ENCODE measurements around the gene PIH1D1. TPM values are rescaled to one million over a fixed set of nuclear protein-coding genes. Genes with fewer than 3 reads are reported as not detected.

The PIH1D1 gene
- total and polyA plus RNA-seq, 2 of the 13 experiments (the other 11 are each of a cell fraction or from before 2014, with no cell fraction given): 110 to 137 TPM

DNA sequence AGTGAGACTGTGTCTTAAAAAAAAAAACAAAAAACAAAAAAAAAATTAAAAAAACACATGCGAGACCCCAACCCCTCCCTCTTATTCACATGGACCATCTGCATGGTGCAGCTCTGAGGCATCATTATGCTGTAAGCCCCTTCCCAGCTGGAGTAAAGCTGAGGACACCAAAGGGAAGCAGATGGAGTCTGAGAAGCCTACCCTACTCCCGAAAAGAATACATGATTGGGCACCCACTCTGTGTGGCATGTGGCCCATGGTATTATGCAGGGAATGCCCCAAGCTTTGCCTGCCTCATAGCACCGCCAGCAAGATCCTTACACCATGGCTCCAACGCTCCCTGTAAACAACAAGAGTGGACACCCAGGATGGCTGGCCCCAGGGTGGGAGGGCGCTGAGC lies 33.1 kb downstream of the PIH1D1 start:
- Histone ChIP-seq H3K79me2 (ENCODE audit: insufficient read depth, low read length) (no peaks in the 10 kb centered on the region), H3K4me1 (ENCODE audit: insufficient read depth, low read length) (no peaks in the 10 kb centered on the region), H4K20me1 (ENCODE audit: insufficient read depth, low read length) (no peaks in the 10 kb centered on the region), H3K36me3 (replicated peaks in 1 of 2; ENCODE audit: control insufficient read depth in 1 of 2, insufficient read depth in 2 of 2, low read length in 2 of 2) (no peaks in the 10 kb centered on the region), H2AFZ (ENCODE audit: low read length) (no peak overlapping the region), H3K4me3 (replicated peaks in 1 of 3; ENCODE audit: insufficient read depth in 1 of 3, low read depth in 2 of 3, low read length in 3 of 3) (no peak overlapping the region), H3K4me2 (ENCODE audit: low read depth, low read length) (no peak overlapping the region), H3K9ac (ENCODE audit: insufficient read depth, low read depth, low read length) (no peak overlapping the region), H3K9me3 (ENCODE audit: low read length) (no peaks in the 10 kb centered on the region), H3K27me3 (ENCODE audit: control insufficient read depth in 1 of 2, insufficient read depth in 2 of 2, low read length in 2 of 2) (peaks cover 14 to 87% of the 10 kb centered on the region in 2 experiments; a peak in 4 of 5 replicates), H3K27ac (ENCODE audit: extremely low read length, insufficient read depth, low read length) (no peak overlapping the region)
- CTCF ChIA-PET (ENCODE audit: low intra/inter-chr PET ratio, low total read pairs): no interaction called here
- in situ Hi-C loops (cut with HindIII; ENCODE audit: extremely low pct_ligation_motif_present, low pct_unique_long_range_greater_than_20kb): no loop called here
- BruUV-seq (replicated peaks): no TSS peak
- ATAC-seq: no peak
- POLR2A ChIA-PET: no interaction called here
- intact Hi-C loops (cut with micrococcal nuclease; ENCODE audit: unreplicated experiment): no loop called here
- TF ChIP-seq, protein P1, sequence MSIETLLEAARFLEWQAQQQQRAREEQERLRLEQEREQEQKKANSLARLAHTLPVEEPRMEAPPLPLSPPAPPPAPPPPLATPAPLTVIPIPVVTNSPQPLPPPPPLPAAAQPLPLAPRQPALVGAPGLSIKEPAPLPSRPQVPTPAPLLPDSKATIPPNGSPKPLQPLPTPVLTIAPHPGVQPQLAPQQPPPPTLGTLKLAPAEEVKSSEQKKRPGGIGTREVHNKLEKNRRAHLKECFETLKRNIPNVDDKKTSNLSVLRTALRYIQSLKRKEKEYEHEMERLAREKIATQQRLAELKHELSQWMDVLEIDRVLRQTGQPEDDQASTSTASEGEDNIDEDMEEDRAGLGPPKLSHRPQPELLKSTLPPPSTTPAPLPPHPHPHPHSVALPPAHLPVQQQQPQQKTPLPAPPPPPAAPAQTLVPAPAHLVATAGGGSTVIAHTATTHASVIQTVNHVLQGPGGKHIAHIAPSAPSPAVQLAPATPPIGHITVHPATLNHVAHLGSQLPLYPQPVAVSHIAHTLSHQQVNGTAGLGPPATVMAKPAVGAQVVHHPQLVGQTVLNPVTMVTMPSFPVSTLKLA (IDR thresholded peaks at IDR 0.05): peak; percentile 26; the same call in 1 of the 2 replicates
- no peak for TF ChIP-seq ZFYVE20 (CRISPR knock-in tag; IDR thresholded peaks at IDR 0.05; ENCODE audit: borderline replicate concordance, low read depth)
- 4% methylated on average over 4 of the region's 5 CpGs for WGBS (ENCODE audit: low lambda C conversion rate)
- DNase-seq (ENCODE audit: low spot score): no peak
- no peak for FAIRE-seq

DNA sequence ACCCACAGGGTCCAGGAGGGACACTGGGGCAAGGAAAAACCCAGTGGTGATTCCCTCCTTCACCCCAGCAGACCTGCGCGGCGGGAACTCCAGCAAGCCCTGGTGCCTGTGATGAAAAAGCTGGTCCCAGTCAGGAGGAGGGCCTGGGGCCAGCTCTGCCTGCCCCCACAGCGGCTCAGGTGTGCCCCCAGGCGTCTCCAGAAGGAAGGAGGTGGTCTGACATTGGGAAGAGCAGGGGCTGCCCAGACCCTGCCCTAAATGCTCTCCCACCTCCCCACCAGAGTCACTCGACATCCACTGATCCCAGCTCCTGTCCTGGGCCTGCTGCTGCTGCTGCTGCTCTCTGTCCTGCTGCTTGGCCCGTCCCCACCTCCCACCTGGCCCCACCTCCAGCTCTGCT lies 34.5 kb downstream of the PIH1D1 start:
- FAIRE-seq (no peak), DNase-seq (ENCODE audit: low spot score) (no peak), ATAC-seq (no peak)
- H4K20me1 ChIP-seq (ENCODE audit: insufficient read depth, low read length): no peaks in the 10 kb centered on the region
- POLR2A ChIA-PET: no interaction called here
- intact Hi-C loops (cut with micrococcal nuclease; ENCODE audit: unreplicated experiment): no loop called here
- H3K9me3 ChIP-seq (ENCODE audit: low read length): no peaks in the 10 kb centered on the region
- WGBS (ENCODE audit: low lambda C conversion rate): 0% methylated on average over 4 of the region's 7 CpGs
- H3K4me1 ChIP-seq (ENCODE audit: insufficient read depth, low read length): no peaks in the 10 kb centered on the region
- no peaks in the 10 kb centered on the region for H3K79me2 ChIP-seq (ENCODE audit: insufficient read depth, low read length)
- no peaks in the 10 kb centered on the region for H3K36me3 ChIP-seq (replicated peaks in 1 of 2; ENCODE audit: control insufficient read depth in 1 of 2, insufficient read depth in 2 of 2, low read length in 2 of 2)
- no TSS peak for BruUV-seq (replicated peaks)
- H3K4me2 ChIP-seq (ENCODE audit: low read depth, low read length): no peak overlapping the region
- no peak overlapping the region for H2AFZ ChIP-seq (ENCODE audit: low read length)
- CTCF ChIA-PET (ENCODE audit: low intra/inter-chr PET ratio, low total read pairs): no interaction called here
- no peak overlapping the region for H3K4me3 ChIP-seq (replicated peaks in 1 of 3; ENCODE audit: insufficient read depth in 1 of 3, low read depth in 2 of 3, low read length in 3 of 3)
- TF ChIP-seq AKAP8 (CRISPR knock-in tag; IDR thresholded peaks at IDR 0.05): no peak
- TF ChIP-seq, protein P2, sequence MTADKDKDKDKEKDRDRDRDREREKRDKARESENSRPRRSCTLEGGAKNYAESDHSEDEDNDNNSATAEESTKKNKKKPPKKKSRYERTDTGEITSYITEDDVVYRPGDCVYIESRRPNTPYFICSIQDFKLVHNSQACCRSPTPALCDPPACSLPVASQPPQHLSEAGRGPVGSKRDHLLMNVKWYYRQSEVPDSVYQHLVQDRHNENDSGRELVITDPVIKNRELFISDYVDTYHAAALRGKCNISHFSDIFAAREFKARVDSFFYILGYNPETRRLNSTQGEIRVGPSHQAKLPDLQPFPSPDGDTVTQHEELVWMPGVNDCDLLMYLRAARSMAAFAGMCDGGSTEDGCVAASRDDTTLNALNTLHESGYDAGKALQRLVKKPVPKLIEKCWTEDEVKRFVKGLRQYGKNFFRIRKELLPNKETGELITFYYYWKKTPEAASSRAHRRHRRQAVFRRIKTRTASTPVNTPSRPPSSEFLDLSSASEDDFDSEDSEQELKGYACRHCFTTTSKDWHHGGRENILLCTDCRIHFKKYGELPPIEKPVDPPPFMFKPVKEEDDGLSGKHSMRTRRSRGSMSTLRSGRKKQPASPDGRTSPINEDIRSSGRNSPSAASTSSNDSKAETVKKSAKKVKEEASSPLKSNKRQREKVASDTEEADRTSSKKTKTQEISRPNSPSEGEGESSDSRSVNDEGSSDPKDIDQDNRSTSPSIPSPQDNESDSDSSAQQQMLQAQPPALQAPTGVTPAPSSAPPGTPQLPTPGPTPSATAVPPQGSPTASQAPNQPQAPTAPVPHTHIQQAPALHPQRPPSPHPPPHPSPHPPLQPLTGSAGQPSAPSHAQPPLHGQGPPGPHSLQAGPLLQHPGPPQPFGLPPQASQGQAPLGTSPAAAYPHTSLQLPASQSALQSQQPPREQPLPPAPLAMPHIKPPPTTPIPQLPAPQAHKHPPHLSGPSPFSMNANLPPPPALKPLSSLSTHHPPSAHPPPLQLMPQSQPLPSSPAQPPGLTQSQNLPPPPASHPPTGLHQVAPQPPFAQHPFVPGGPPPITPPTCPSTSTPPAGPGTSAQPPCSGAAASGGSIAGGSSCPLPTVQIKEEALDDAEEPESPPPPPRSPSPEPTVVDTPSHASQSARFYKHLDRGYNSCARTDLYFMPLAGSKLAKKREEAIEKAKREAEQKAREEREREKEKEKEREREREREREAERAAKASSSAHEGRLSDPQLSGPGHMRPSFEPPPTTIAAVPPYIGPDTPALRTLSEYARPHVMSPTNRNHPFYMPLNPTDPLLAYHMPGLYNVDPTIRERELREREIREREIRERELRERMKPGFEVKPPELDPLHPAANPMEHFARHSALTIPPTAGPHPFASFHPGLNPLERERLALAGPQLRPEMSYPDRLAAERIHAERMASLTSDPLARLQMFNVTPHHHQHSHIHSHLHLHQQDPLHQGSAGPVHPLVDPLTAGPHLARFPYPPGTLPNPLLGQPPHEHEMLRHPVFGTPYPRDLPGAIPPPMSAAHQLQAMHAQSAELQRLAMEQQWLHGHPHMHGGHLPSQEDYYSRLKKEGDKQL (CRISPR knock-in tag; IDR thresholded peaks at IDR 0.05; ENCODE audit: low read depth): no peak
- TF ChIP-seq, protein P3, sequence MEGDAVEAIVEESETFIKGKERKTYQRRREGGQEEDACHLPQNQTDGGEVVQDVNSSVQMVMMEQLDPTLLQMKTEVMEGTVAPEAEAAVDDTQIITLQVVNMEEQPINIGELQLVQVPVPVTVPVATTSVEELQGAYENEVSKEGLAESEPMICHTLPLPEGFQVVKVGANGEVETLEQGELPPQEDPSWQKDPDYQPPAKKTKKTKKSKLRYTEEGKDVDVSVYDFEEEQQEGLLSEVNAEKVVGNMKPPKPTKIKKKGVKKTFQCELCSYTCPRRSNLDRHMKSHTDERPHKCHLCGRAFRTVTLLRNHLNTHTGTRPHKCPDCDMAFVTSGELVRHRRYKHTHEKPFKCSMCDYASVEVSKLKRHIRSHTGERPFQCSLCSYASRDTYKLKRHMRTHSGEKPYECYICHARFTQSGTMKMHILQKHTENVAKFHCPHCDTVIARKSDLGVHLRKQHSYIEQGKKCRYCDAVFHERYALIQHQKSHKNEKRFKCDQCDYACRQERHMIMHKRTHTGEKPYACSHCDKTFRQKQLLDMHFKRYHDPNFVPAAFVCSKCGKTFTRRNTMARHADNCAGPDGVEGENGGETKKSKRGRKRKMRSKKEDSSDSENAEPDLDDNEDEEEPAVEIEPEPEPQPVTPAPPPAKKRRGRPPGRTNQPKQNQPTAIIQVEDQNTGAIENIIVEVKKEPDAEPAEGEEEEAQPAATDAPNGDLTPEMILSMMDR (CRISPR knock-in tag; IDR thresholded peaks at IDR 0.05): peak; percentile 6; the same call in 1 of the 2 replicates
- no peak overlapping the region for H3K9ac ChIP-seq (ENCODE audit: insufficient read depth, low read depth, low read length)
- in situ Hi-C loops (cut with HindIII; ENCODE audit: extremely low pct_ligation_motif_present, low pct_unique_long_range_greater_than_20kb): no loop called here
- H3K27me3 ChIP-seq (ENCODE audit: control insufficient read depth in 1 of 2, insufficient read depth in 2 of 2, low read length in 2 of 2): peaks cover 16 to 87% of the 10 kb centered on the region in 2 experiments; a peak in 4 of 5 replicates
- H3K27ac ChIP-seq (ENCODE audit: extremely low read length, insufficient read depth, low read length): no peak overlapping the region
